SH-SY5Y (cell line): ENCODE measurements around the gene NHLRC2.

Experiments used
- GATA2 ChIP-seq: IDR thresholded peaks from 2 replicates; pipeline ENCODE4 v1.6.1; 2011; ENCODE audit warnings: mild to moderate bottlenecking, low read depth, low read length
- GATA3 ChIP-seq: IDR thresholded peaks from 2 replicates; pipeline ENCODE4 v1.6.1; 2011; ENCODE audit warnings: low read depth, mild to moderate bottlenecking, low read length, moderate library complexity

The NHLRC2 gene

GRCh38 chr10:113932854-113933253 lies 78.4 kb downstream of the NHLRC2 start:
- TF ChIP-seq GATA3 (no peak), GATA2 (no peak)

GRCh38 chr10:113933894-113934532 lies 79.6 kb downstream of the NHLRC2 start:
- TF ChIP-seq GATA3 (no peak), GATA2 (no peak)

GRCh38 chr10:113937258-113937657 lies 82.8 kb downstream of the NHLRC2 start:
- no peak for TF ChIP-seq GATA3
- TF ChIP-seq GATA2, result no peak

- TF ChIP-seq GATA3, result no peak
- TF ChIP-seq GATA2, result no peak
Observed at GRCh38 chr10:113937756-113938155, 83.3 kb downstream of the NHLRC2 start.

- TF ChIP-seq GATA2, result no peak
- no peak for TF ChIP-seq GATA3
Observed at GRCh38 chr10:113939212-113939860, 84.9 kb downstream of the NHLRC2 start.

GRCh38 chr10:113941140-113941539 lies 86.7 kb downstream of the NHLRC2 start:
- no peak for TF ChIP-seq GATA2
- TF ChIP-seq GATA3, result no peak

- no peak for TF ChIP-seq GATA3
- TF ChIP-seq GATA2, result no peak
Observed at GRCh38 chr10:113945075-113945686, 90.7 kb downstream of the NHLRC2 start.

GRCh38 chr10:113945687-113946085 lies 91.2 kb downstream of the NHLRC2 start:
- TF ChIP-seq GATA3 (no peak), GATA2 (no peak)

- TF ChIP-seq GATA3, result no peak
- TF ChIP-seq GATA2, result no peak
Observed at GRCh38 chr10:113947184-113948041, 93.0 kb downstream of the NHLRC2 start.

- TF ChIP-seq GATA2, result no peak
- no peak for TF ChIP-seq GATA3
Observed at GRCh38 chr10:113948048-113948447, 93.6 kb downstream of the NHLRC2 start.

GRCh38 chr10:113950268-113950667 lies 95.8 kb downstream of the NHLRC2 start:
- TF ChIP-seq GATA3, result no peak

GRCh38 chr10:113953505-113954272 lies 99.2 kb downstream of the NHLRC2 start:
- no peak for TF ChIP-seq GATA2
- no peak for TF ChIP-seq GATA3

- no peak for TF ChIP-seq GATA3
- TF ChIP-seq GATA2, result no peak
Observed at GRCh38 chr10:113954409-113954808, 99.9 kb downstream of the NHLRC2 start.

GRCh38 chr10:113957013-113957412 lies 102.6 kb downstream of the NHLRC2 start:
- TF ChIP-seq GATA3, result no peak
